Measurements from ENCODE around the gene MTMR4. TPM values are rescaled to one million over a fixed set of nuclear protein-coding genes. Genes with fewer than 3 reads are reported as not detected.

The MTMR4 gene
- total and polyA plus RNA-seq, 8 donors: 5.8 to 126 (median 25.1) TPM

DNA sequence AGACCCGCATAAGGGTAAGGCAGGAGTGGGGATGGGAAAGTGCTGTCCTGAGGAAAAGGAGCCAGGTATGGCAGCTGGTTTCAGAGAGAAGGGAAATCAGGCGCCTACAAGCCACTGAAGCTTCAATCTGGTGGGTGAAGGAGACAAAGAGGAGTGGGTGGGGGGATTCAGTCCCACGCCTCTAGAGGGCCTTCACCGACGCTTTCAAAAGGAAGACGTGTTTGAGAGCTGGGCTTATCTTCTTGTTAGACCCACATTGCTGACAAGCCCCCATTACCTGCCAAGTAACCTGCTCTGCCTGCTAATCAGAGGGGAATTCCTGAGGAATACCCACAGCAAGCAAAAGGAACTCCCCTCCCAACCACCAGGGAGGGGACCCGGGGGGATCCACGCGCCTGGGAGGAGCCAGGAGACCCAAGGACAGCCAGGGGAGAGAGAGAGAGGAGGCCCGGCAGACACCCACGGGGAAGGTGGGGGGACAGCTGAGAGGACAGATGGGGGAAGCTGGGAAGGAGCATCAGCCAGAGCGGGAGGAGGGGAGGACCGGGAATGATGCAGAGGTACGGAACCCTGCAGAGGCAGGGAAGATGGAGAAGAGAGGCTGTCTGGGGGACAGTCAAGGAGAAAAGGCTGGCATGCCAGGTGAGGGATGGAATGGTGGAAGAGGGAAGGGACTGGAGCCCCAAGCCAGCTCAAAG lies 1.0 kb downstream of the MTMR4 start:
- Histone ChIP-seq H3K9me3 (no peaks in the 10 kb centered on the region), H3K27ac (peak overlapping the region in 2 of 5 donors; percentile 82 to 98), H3K36me3 (peaks cover 35 to 46% (median 43%) of the 10 kb centered on the region in 4 donors), H3K4me3 (peak overlapping the region; percentile 80 to 88 (median 84)), H3K4me1 (peaks cover 29 to 48% (median 45%) of the 10 kb centered on the region in 4 donors), H3K27me3 (no peaks in the 10 kb centered on the region)
- intact Hi-C loops (cut with DNase I; ENCODE audit: low total_unique reads): loop anchor here (10.0 kb wide), 1 partner anchor 491 kb away; no protein-coding TSS in a partner anchor
- WGBS, 5 donors: 23 to 30% (median 28%) methylated on average over 14 of the region's 14 CpGs
- TF ChIP-seq, protein P1, sequence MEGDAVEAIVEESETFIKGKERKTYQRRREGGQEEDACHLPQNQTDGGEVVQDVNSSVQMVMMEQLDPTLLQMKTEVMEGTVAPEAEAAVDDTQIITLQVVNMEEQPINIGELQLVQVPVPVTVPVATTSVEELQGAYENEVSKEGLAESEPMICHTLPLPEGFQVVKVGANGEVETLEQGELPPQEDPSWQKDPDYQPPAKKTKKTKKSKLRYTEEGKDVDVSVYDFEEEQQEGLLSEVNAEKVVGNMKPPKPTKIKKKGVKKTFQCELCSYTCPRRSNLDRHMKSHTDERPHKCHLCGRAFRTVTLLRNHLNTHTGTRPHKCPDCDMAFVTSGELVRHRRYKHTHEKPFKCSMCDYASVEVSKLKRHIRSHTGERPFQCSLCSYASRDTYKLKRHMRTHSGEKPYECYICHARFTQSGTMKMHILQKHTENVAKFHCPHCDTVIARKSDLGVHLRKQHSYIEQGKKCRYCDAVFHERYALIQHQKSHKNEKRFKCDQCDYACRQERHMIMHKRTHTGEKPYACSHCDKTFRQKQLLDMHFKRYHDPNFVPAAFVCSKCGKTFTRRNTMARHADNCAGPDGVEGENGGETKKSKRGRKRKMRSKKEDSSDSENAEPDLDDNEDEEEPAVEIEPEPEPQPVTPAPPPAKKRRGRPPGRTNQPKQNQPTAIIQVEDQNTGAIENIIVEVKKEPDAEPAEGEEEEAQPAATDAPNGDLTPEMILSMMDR (IDR thresholded peaks at IDR 0.05): no peak
- no peak for TF ChIP-seq POLR2A (IDR thresholded peaks at IDR 0.05)
- no peak for TF ChIP-seq EP300 (IDR thresholded peaks at IDR 0.05)
- no peak for TF ChIP-seq POLR2AphosphoS5 (IDR thresholded peaks at IDR 0.05)
- peak in 1 of 2 donors; percentile 60 for DNase-seq

GRCh38 chr17:58510075-58510474 lies 4.4 kb downstream of the MTMR4 start:
- intact Hi-C loops (cut with DNase I; ENCODE audit: low total_unique reads): loop anchor here (10.0 kb wide), 1 partner anchor 495 kb away; no protein-coding TSS in a partner anchor
- no peaks in the 10 kb centered on the region for H3K9me3 ChIP-seq

DNA sequence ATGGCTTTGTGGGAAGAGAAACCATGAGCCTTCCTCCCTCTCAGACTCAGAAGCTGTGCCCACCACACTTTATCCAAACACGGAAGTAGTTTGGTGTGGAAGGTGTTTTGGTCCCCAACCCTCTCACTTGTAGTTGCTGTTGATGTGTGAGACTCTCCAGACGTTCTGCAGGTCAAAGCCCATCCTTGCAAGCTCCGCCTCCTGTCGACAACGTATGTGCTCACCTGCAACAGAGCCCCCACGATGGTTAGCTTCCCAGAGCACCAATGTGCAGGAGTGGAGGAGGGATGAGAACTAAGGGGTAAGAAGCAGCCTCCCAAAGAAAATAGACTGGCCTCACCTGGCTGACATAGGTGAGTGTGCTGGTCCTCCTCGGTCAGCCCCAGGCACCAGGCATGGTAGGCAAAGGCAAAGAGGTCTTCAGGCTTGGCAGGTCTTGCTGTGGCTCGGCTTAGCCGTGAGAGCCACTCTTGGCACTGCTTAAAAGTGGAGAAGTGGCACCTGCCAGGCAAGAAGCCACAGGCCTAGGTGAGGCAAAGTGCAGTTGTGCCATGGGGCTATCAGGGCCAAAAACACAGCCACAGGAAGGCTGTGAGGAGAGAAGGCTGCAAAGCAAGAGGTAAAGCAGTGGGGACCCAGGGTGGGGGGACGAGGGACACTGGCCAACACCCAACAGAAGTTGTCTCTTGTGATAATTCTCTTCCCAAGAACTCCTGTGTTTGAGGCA lies 5.9 kb downstream of the MTMR4 start:
- no peaks in the 10 kb centered on the region for H3K9me3 ChIP-seq
- intact Hi-C loops (cut with DNase I; ENCODE audit: low total_unique reads): no loop called here
- peaks cover 77 to 95% (median 92%) of the 10 kb centered on the region in 4 donors for H3K36me3 ChIP-seq
- TF ChIP-seq, protein P1 (IDR thresholded peaks at IDR 0.05): no peak
- TF ChIP-seq POLR2A (IDR thresholded peaks at IDR 0.05) (no peak), EP300 (IDR thresholded peaks at IDR 0.05) (no peak), POLR2AphosphoS5 (IDR thresholded peaks at IDR 0.05) (no peak)
- no peak for DNase-seq
- H3K27ac ChIP-seq: no peak overlapping the region
- WGBS, 5 donors: 84 to 88% (median 86%) methylated on average over 9 to 10 of the region's 10 CpGs
- H3K27me3 ChIP-seq: no peaks in the 10 kb centered on the region
- H3K4me1 ChIP-seq: peaks cover 6 to 35% (median 10%) of the 10 kb centered on the region in 4 donors
- no peak overlapping the region for H3K4me3 ChIP-seq

More at GRCh38 chr17:58510075-58510474, 4.4 kb downstream of the MTMR4 start:
- Histone ChIP-seq H3K27me3 (no peaks in the 10 kb centered on the region), H3K36me3 (peaks cover 61 to 79% (median 77%) of the 10 kb centered on the region in 4 donors), H3K4me3 (no peak overlapping the region), H3K4me1 (peaks cover 17 to 43% (median 22%) of the 10 kb centered on the region in 4 donors), H3K27ac (no peak overlapping the region)
- DNase-seq: no peak
- 91 to 95% (median 92%) methylated on average over 5 of the region's 5 CpGs for WGBS, 5 donors
- TF ChIP-seq, protein P1 (IDR thresholded peaks at IDR 0.05): no peak
- no peak for TF ChIP-seq POLR2A (IDR thresholded peaks at IDR 0.05)
- no peak for TF ChIP-seq EP300 (IDR thresholded peaks at IDR 0.05)
- no peak for TF ChIP-seq POLR2AphosphoS5 (IDR thresholded peaks at IDR 0.05)

GRCh38 chr17:58507123-58507634 lies 7.3 kb downstream of the MTMR4 start:
- no peak for TF ChIP-seq POLR2AphosphoS5 (IDR thresholded peaks at IDR 0.05)
- TF ChIP-seq EP300 (IDR thresholded peaks at IDR 0.05): no peak
- no peak for TF ChIP-seq POLR2A (IDR thresholded peaks at IDR 0.05)
- TF ChIP-seq, protein P1 (IDR thresholded peaks at IDR 0.05): no peak
- Histone ChIP-seq H3K36me3 (peaks cover 88 to 100% (median 100%) of the 10 kb centered on the region in 4 donors), H3K4me3 (no peak overlapping the region), H3K27ac (peak overlapping the region in 1 of 5 donors; percentile 19), H3K27me3 (no peaks in the 10 kb centered on the region), H3K4me1 (peaks cover 0 to 24% (median under 1%) of the 10 kb centered on the region in 4 donors), H3K9me3 (no peaks in the 10 kb centered on the region)
- WGBS, 5 donors: 89 to 97% (median 94%) methylated on average over 6 to 13 of the region's 13 CpGs
- no peak for DNase-seq
- intact Hi-C loops (cut with DNase I; ENCODE audit: low total_unique reads): no loop called here
